UCSD-AML1 (cell line): Measurements from ENCODE around the gene XPR1.
A peak's percentile ranks its signal among the peaks of the same experiment; 100 is the strongest.

ENCODE experiments used
- DNase-seq: peaks from one replicate; lab custom pipeline; 2025; ENCODE audit not compliant: unreplicated experiment; lab: John Stamatoyannopoulos, UW

XPR1 gene

GRCh38 chr1:180912211-180912800, 280.5 kb downstream of the XPR1 start:
- no peak for DNase-seq

- DNase-seq = no peak
Observed at GRCh38 chr1:180912801-180913565, 281.2 kb downstream of the XPR1 start, which contains the start of gene KIAA1614. KIAA1614 (plus strand) TSS chr1:180912897; CDS start chr1:180913244, 347 bp downstream.

GRCh38 chr1:180915426-180915965, 283.7 kb downstream of the XPR1 start:
- DNase-seq = no peak

GRCh38 chr1:180916012-180916770, 284.4 kb downstream of the XPR1 start:
- no peak for DNase-seq

GRCh38 chr1:180916771-180917170, 284.9 kb downstream of the XPR1 start:
- DNase-seq = no peak

- DNase-seq = no peak
Observed at GRCh38 chr1:180917306-180918065, 285.7 kb downstream of the XPR1 start.

GRCh38 chr1:180918519-180918918, 286.7 kb downstream of the XPR1 start:
- no peak for DNase-seq

GRCh38 chr1:180919183-180919700, 287.4 kb downstream of the XPR1 start:
- no peak for DNase-seq

- DNase-seq = no peak
Observed at GRCh38 chr1:180920193-180920592, 288.4 kb downstream of the XPR1 start.

GRCh38 chr1:180920702-180921101, 288.9 kb downstream of the XPR1 start:
- DNase-seq = no peak

- DNase-seq = no peak
Observed at GRCh38 chr1:180921386-180921785, 289.6 kb downstream of the XPR1 start.

- DNase-seq = no peak
Observed at GRCh38 chr1:180921891-180922630, 290.2 kb downstream of the XPR1 start.

- no peak for DNase-seq
Observed at GRCh38 chr1:180922631-180923015, 290.8 kb downstream of the XPR1 start.

- no peak for DNase-seq
Observed at GRCh38 chr1:180923021-180923841, 291.4 kb downstream of the XPR1 start.

- no peak for DNase-seq
Observed at GRCh38 chr1:180923887-180924286, 292.1 kb downstream of the XPR1 start.

- DNase-seq = no peak
Observed at GRCh38 chr1:180924939-180925338, 293.1 kb downstream of the XPR1 start.

GRCh38 chr1:180925471-180926051, 293.7 kb downstream of the XPR1 start:
- DNase-seq = no peak

GRCh38 chr1:180926164-180926981, 294.6 kb downstream of the XPR1 start:
- DNase-seq = peak; percentile 70
